Smooth muscle cell (in vitro differentiated cells): ENCODE measurements around the gene TARS3. TPM values are rescaled to one million over a fixed set of nuclear protein-coding genes. Genes with fewer than 3 reads are reported as not detected.

ENCODE experiments used
- DNase-seq: peaks from one replicate; lab custom pipeline; 2025; ENCODE audit not compliant: unreplicated experiment; lab: John Stamatoyannopoulos, UW
- H2AFZ ChIP-seq: fragments of 200-600 bp; sonication (generic); 2 replicates; pipeline ENCODE4 v1.6.0; 2016; ENCODE audit warnings: antibody characterized with exemption, low read depth, mild to moderate bottlenecking
- H3F3A ChIP-seq: fragments of 200-600 bp; sonication (generic); 2 replicates; pipeline ENCODE4 v1.6.0; 2017; ENCODE audit warnings: antibody characterized with exemption, low read depth
- H3K27ac ChIP-seq: fragments of 200-600 bp; sonication (generic); 2 replicates; pipeline ENCODE4 v1.5.1; 2016; ENCODE audit warnings: low read depth, mild to moderate bottlenecking
- H3K27me3 ChIP-seq: fragments of 200-600 bp; sonication (generic); 2 replicates; pipeline ENCODE4 v1.6.1; 2016; ENCODE audit warnings: low read depth, mild to moderate bottlenecking
- H3K36me3 ChIP-seq: fragments of 200-600 bp; sonication (generic); 2 replicates; pipeline ENCODE4 v1.5.1; 2016; ENCODE audit warnings: low read depth
- H3K4me1 ChIP-seq: fragments of 200-600 bp; sonication (generic); 2 replicates; pipeline ENCODE4 v1.5.1; 2016; ENCODE audit warnings: low read depth
- H3K4me2 ChIP-seq: fragments of 200-600 bp; sonication (generic); 2 replicates; pipeline ENCODE4 v1.6.0; 2016; ENCODE audit warnings: mild to moderate bottlenecking
- H3K4me3 ChIP-seq: fragments of 200-600 bp; sonication (generic); 2 replicates; pipeline ENCODE4 v1.5.1; 2016; ENCODE audit warnings: mild to moderate bottlenecking
- H3K79me2 ChIP-seq: fragments of 200-600 bp; sonication (generic); 2 replicates; pipeline ENCODE4 v1.6.0; 2016; ENCODE audit warnings: low read depth, mild to moderate bottlenecking
- H3K9ac ChIP-seq: fragments of 200-600 bp; sonication (generic); 2 replicates; pipeline ENCODE4 v1.6.0; 2016; ENCODE audit warnings: low read depth
- H3K9me3 ChIP-seq: fragments of 200-600 bp; sonication (generic); replicated peaks from 2 replicates; pipeline ENCODE4 v1.5.1; 2016; ENCODE audit warnings: low read depth
- H4K20me1 ChIP-seq: fragments of 200-600 bp; sonication (generic); 2 replicates; pipeline ENCODE4 v1.6.0; 2016; ENCODE audit warnings: low read depth
- CTCF ChIP-seq: fragments of 200-600 bp; sonication (generic); IDR thresholded peaks from 2 replicates; pipeline ENCODE4 v1.5.1; 2017; ENCODE audit warnings: borderline replicate concordance, mild to moderate bottlenecking, antibody characterized with exemption; ENCODE audit not compliant: insufficient read depth, poor library complexity, severe bottlenecking
- WGBS: methylation state at CpG from one replicate; pipeline ENCODE4 v1.1.7; 2016; ENCODE audit warnings: low lambda C conversion rate; 5-methylcytosine and 5-hydroxymethylcytosine counted together
- polyA plus RNA-seq: library from polyadenylated mRNA; unstranded; fragments of >200 nt; fragmentation: Nextera tagmentation; extraction: Ambion mirVana; gene quantifications from 2 replicates; pipeline ENCODE4 v1.2.1, GENCODE V29; 2016
- total RNA-seq: library from RNA; depleted of rRNA; stranded (reverse); fragments of >200 nt; gene quantifications from 2 replicates; pipeline ENCODE4 v1.2.3, GENCODE V29; 2014

TARS3 gene
- total and polyA plus RNA-seq, 2 experiments from 2014 or later, result 20.0 to 23.0 TPM

GRCh38 chr15:101619615-101619865, 104.7 kb downstream of the TARS3 start:
- 92% methylated on average over 6 of the region's 6 CpGs for WGBS
- no peaks in the 10 kb centered on the region for H3F3A ChIP-seq
- no peak overlapping the region for H3K9ac ChIP-seq
- no peaks in the 10 kb centered on the region for H3K36me3 ChIP-seq
- H2AFZ ChIP-seq, result no peak overlapping the region
- no peaks in the 10 kb centered on the region for H3K27me3 ChIP-seq
- H3K9me3 ChIP-seq, result no peaks in the 10 kb centered on the region
- peaks cover 17% of the 10 kb centered on the region for H3K4me1 ChIP-seq
- H3K27ac ChIP-seq, result no peak overlapping the region
- DNase-seq, result no peak
- TF ChIP-seq CTCF, result no peak
- no peaks in the 10 kb centered on the region for H4K20me1 ChIP-seq
- H3K4me3 ChIP-seq, result no peak overlapping the region
- H3K4me2 ChIP-seq, result no peak overlapping the region
- no peaks in the 10 kb centered on the region for H3K79me2 ChIP-seq

GRCh38 chr15:101618851-101619614, 105.2 kb downstream of the TARS3 start:
- H3K79me2 ChIP-seq, result no peaks in the 10 kb centered on the region
- no peak overlapping the region for H3K4me2 ChIP-seq
- no peaks in the 10 kb centered on the region for H3F3A ChIP-seq
- WGBS, result 92% methylated on average over 13 of the region's 13 CpGs
- no peaks in the 10 kb centered on the region for H4K20me1 ChIP-seq
- TF ChIP-seq CTCF, result no peak
- H3K4me1 ChIP-seq, result peaks cover 17% of the 10 kb centered on the region
- no peak overlapping the region for H3K9ac ChIP-seq
- no peak overlapping the region for H3K27ac ChIP-seq
- no peaks in the 10 kb centered on the region for H3K9me3 ChIP-seq
- DNase-seq, result no peak
- H2AFZ ChIP-seq, result no peak overlapping the region
- H3K4me3 ChIP-seq, result no peak overlapping the region
- no peaks in the 10 kb centered on the region for H3K27me3 ChIP-seq
- no peaks in the 10 kb centered on the region for H3K36me3 ChIP-seq

GRCh38 chr15:101618076-101618475, 106.2 kb downstream of the TARS3 start:
- 94% methylated on average over 10 of the region's 10 CpGs for WGBS
- Histone ChIP-seq H3K9ac (no peak overlapping the region), H3K4me1 (peaks cover 17% of the 10 kb centered on the region), H3K9me3 (no peaks in the 10 kb centered on the region), H3K27me3 (no peaks in the 10 kb centered on the region), H3K36me3 (no peaks in the 10 kb centered on the region), H4K20me1 (no peaks in the 10 kb centered on the region), H2AFZ (no peak overlapping the region), H3F3A (no peaks in the 10 kb centered on the region), H3K4me2 (no peak overlapping the region), H3K79me2 (no peaks in the 10 kb centered on the region), H3K27ac (no peak overlapping the region), H3K4me3 (no peak overlapping the region)
- DNase-seq, result no peak
- no peak for TF ChIP-seq CTCF

- Histone ChIP-seq H3K9me3 (no peaks in the 10 kb centered on the region), H3K27ac (no peak overlapping the region), H3K4me3 (no peak overlapping the region), H3K4me1 (peaks cover 17% of the 10 kb centered on the region), H3K27me3 (no peaks in the 10 kb centered on the region), H3K4me2 (no peak overlapping the region), H4K20me1 (no peaks in the 10 kb centered on the region), H3K36me3 (no peaks in the 10 kb centered on the region), H3K9ac (no peak overlapping the region), H3F3A (no peaks in the 10 kb centered on the region), H2AFZ (no peak overlapping the region), H3K79me2 (no peaks in the 10 kb centered on the region)
- TF ChIP-seq CTCF, result no peak
- no peak for DNase-seq
- 67% methylated on average over 17 of the region's 17 CpGs for WGBS
These were observed 106.8 kb downstream of the TARS3 start for GRCh38 chr15:101617390-101617965.
